Measurements from ENCODE around the gene CASP7. TPM values are rescaled to one million over a fixed set of nuclear protein-coding genes. Genes with fewer than 3 reads are reported as not detected.
A peak's percentile ranks its signal among the peaks of the same experiment; 100 is the strongest.

The CASP7 gene
- total and polyA plus RNA-seq, 2 donors from 2014 or later = 18.9 to 19.0 TPM

- peaks cover 0 to 11% (median 0%) of the 10 kb centered on the region in 3 donors for H3K36me3 ChIP-seq (ENCODE audit: control insufficient read depth in 2 of 3, insufficient read depth in 3 of 3, low read length in 3 of 3)
- FAIRE-seq (peak; percentile 85), DNase-seq (peak in 3 of 5 donors; percentile 59 to 77 (median 72))
- H3K27ac ChIP-seq (ENCODE audit: low read depth in 2 of 2, low read length in 2 of 2) = no peak overlapping the region
- no peaks in the 10 kb centered on the region for H3K9me3 ChIP-seq (ENCODE audit: control insufficient read depth in 2 of 3, insufficient read depth in 1 of 3, low read length in 3 of 3)
- no peak overlapping the region for H3K4me3 ChIP-seq (ENCODE audit: low read length in 3 of 3)
- H3K9ac ChIP-seq (ENCODE audit: low read length in 3 of 3) = no peak overlapping the region
- peaks cover 0 to 9% (median 7%) of the 10 kb centered on the region in 3 donors for H3K4me1 ChIP-seq (ENCODE audit: control insufficient read depth in 2 of 3, insufficient read depth in 2 of 3, low read depth in 1 of 3, low read length in 3 of 3)
- intact Hi-C loops (cut with DNase I) = no loop called here
- TF ChIP-seq CTCF (IDR thresholded peaks at IDR 0.05; ENCODE audit: borderline replicate concordance, extremely low read depth, insufficient read depth) = peak; percentile 60
- no peaks in the 10 kb centered on the region for H3K27me3 ChIP-seq (ENCODE audit: control insufficient read depth, insufficient read depth, low read length)
Observed at GRCh38 chr10:113704637-113705343, 25.1 kb downstream of the CASP7 start.

- peaks cover 0 to 8% (median 0%) of the 10 kb centered on the region in 3 donors for H3K36me3 ChIP-seq (ENCODE audit: control insufficient read depth in 2 of 3, insufficient read depth in 3 of 3, low read length in 3 of 3)
- peak overlapping the region in 1 of 2 donors; percentile 55 for H3K27ac ChIP-seq (ENCODE audit: low read depth in 2 of 2, low read length in 2 of 2)
- H3K4me1 ChIP-seq (ENCODE audit: control insufficient read depth in 2 of 3, insufficient read depth in 2 of 3, low read depth in 1 of 3, low read length in 3 of 3) = peaks cover 0 to 13% (median 11%) of the 10 kb centered on the region in 3 donors
- H3K27me3 ChIP-seq (ENCODE audit: control insufficient read depth, insufficient read depth, low read length) = no peaks in the 10 kb centered on the region
- no peak overlapping the region for H3K4me3 ChIP-seq (ENCODE audit: low read length in 3 of 3)
- DNase-seq = no peak
- intact Hi-C loops (cut with DNase I) = no loop called here
- no peak overlapping the region for H3K9ac ChIP-seq (ENCODE audit: low read length in 3 of 3)
- no peak for TF ChIP-seq CTCF (IDR thresholded peaks at IDR 0.05; ENCODE audit: borderline replicate concordance, extremely low read depth, insufficient read depth)
- H3K9me3 ChIP-seq (ENCODE audit: control insufficient read depth in 2 of 3, insufficient read depth in 1 of 3, low read length in 3 of 3) = no peaks in the 10 kb centered on the region
- FAIRE-seq = no peak
Observed at GRCh38 chr10:113705344-113705652, 25.6 kb downstream of the CASP7 start.

DNA sequence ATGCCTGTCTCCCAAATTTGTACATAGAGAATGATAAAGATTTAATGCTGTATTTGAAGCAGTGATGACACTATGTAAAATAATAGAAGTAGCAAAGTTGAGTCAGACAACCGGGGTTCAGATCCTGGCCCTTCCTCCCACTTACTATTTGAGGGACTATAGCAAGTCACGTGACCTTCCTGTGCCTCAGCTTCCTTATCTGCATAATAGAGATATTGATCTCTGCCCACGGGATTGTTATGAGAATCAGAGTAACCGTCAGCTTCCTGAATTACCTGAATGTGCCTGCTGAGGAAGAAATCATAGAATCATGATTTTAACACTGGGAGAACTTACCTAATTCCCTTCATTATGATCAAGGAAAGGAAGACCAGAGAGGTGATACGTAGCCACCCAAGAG lies 26.9 kb downstream of the CASP7 start:
- peaks cover 0 to 6% (median 0%) of the 10 kb centered on the region in 3 donors for H3K36me3 ChIP-seq (ENCODE audit: control insufficient read depth in 2 of 3, insufficient read depth in 3 of 3, low read length in 3 of 3)
- H3K27me3 ChIP-seq (ENCODE audit: control insufficient read depth, insufficient read depth, low read length) = no peaks in the 10 kb centered on the region
- intact Hi-C loops (cut with DNase I) = no loop called here
- no peak for DNase-seq
- peaks cover 0 to 22% (median 15%) of the 10 kb centered on the region in 3 donors for H3K4me1 ChIP-seq (ENCODE audit: control insufficient read depth in 2 of 3, insufficient read depth in 2 of 3, low read depth in 1 of 3, low read length in 3 of 3)
- H3K9me3 ChIP-seq (ENCODE audit: control insufficient read depth in 2 of 3, insufficient read depth in 1 of 3, low read length in 3 of 3) = no peaks in the 10 kb centered on the region
- no peak overlapping the region for H3K4me3 ChIP-seq (ENCODE audit: low read length in 3 of 3)
- no peak overlapping the region for H3K27ac ChIP-seq (ENCODE audit: low read depth in 2 of 2, low read length in 2 of 2)
- FAIRE-seq = no peak
- no peak overlapping the region for H3K9ac ChIP-seq (ENCODE audit: low read length in 3 of 3)
- no peak for TF ChIP-seq CTCF (IDR thresholded peaks at IDR 0.05; ENCODE audit: borderline replicate concordance, extremely low read depth, insufficient read depth)

Data from kidney (tissue), 14 donors.